ENCODE results near the gene DHCR24. TPM values are rescaled to one million over a fixed set of nuclear protein-coding genes. Genes with fewer than 3 reads are reported as not detected.

The DHCR24 gene
- total and polyA plus RNA-seq, 2 of the 13 experiments (the other 11 are each of a cell fraction or from before 2014, with no cell fraction given), result 374 to 448 TPM

DNA sequence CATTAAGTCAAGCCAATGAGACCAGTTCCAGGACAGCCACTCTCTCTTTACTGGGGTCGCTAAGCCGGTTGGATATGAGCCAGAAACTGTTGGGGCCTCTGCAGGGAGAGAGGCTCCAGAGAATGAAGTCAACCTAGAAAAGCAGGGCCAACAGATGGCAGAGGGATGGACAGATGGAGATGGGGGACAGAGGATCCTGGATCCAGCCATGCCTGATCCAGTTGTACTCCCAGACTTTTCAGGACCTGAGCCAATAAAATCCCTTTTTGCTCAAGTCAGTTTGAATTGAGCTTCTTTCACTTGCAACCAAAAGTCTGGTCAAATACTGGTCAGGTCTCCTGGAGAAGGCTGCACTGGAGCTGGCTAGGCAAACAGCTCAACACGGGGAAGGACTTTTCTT lies 2.2 kb downstream of the DHCR24 start:
- Histone ChIP-seq H3K4me1 (ENCODE audit: insufficient read depth, low read length) (peaks cover 75% of the 10 kb centered on the region), H3K9ac (ENCODE audit: insufficient read depth, low read depth, low read length) (peak overlapping the region; percentile 98), H2AFZ (ENCODE audit: low read length) (no peak overlapping the region), H3K27ac (ENCODE audit: extremely low read length, insufficient read depth, low read length) (peak overlapping the region; percentile 99), H3K4me2 (ENCODE audit: low read depth, low read length) (peak overlapping the region; percentile 100), H3K27me3 (ENCODE audit: control insufficient read depth in 1 of 2, insufficient read depth in 2 of 2, low read length in 2 of 2) (no peaks in the 10 kb centered on the region; a peak in 1 of 5 replicates), H3K4me3 (replicated peaks in 1 of 3; ENCODE audit: insufficient read depth in 1 of 3, low read depth in 2 of 3, low read length in 3 of 3) (peak overlapping the region; percentile 93 to 99 (median 98)), H4K20me1 (ENCODE audit: insufficient read depth, low read length) (peaks cover 68% of the 10 kb centered on the region), H3K36me3 (replicated peaks in 1 of 2; ENCODE audit: control insufficient read depth in 1 of 2, insufficient read depth in 2 of 2, low read length in 2 of 2) (peaks cover 7 to 53% of the 10 kb centered on the region in 2 experiments), H3K79me2 (ENCODE audit: insufficient read depth, low read length) (peaks cover 79% of the 10 kb centered on the region), H3K9me3 (ENCODE audit: low read length) (no peaks in the 10 kb centered on the region)
- BruUV-seq (replicated peaks), result no TSS peak
- intact Hi-C loops (cut with micrococcal nuclease; ENCODE audit: unreplicated experiment) (loop anchor here (5.0 kb wide), 1 partner anchor 37 kb away; no protein-coding TSS in a partner anchor), in situ Hi-C loops (cut with HindIII; ENCODE audit: extremely low pct_ligation_motif_present, low pct_unique_long_range_greater_than_20kb) (no loop called here)
- ChIA-PET CTCF (ENCODE audit: low intra/inter-chr PET ratio, low total read pairs) (no interaction called here), POLR2A (interaction anchor here (0.7 to 11.2 kb wide), 8 partner anchors 10 to 60 kb away, joined by 3 to 364 read pairs (median 38); no protein-coding TSS in a partner anchor)
- TF ChIP-seq ZNF329 (CRISPR knock-in tag; IDR thresholded peaks at IDR 0.05; ENCODE audit: low read depth) (peak; percentile 98), ZNF543 (CRISPR knock-in tag; IDR thresholded peaks at IDR 0.05) (0 out of 2 replicates have a peak, but pooled peaks have one; percentile 5), ZNF572 (CRISPR knock-in tag; IDR thresholded peaks at IDR 0.05) (0 out of 2 replicates have a peak, but pooled peaks have one; percentile 42), SIN3A (IDR thresholded peaks at IDR 0.05; ENCODE audit: borderline replicate concordance, low read depth, low read length) (0 out of 2 replicates have a peak, but pooled peaks have one; percentile 37), PHF8 (CRISPR knock-in tag; IDR thresholded peaks at IDR 0.05) (0 out of 2 replicates have a peak, but pooled peaks have one; percentile 10), ZNF460 (CRISPR knock-in tag; IDR thresholded peaks at IDR 0.05; ENCODE audit: borderline replicate concordance) (no peak)
- TF ChIP-seq, protein P1, sequence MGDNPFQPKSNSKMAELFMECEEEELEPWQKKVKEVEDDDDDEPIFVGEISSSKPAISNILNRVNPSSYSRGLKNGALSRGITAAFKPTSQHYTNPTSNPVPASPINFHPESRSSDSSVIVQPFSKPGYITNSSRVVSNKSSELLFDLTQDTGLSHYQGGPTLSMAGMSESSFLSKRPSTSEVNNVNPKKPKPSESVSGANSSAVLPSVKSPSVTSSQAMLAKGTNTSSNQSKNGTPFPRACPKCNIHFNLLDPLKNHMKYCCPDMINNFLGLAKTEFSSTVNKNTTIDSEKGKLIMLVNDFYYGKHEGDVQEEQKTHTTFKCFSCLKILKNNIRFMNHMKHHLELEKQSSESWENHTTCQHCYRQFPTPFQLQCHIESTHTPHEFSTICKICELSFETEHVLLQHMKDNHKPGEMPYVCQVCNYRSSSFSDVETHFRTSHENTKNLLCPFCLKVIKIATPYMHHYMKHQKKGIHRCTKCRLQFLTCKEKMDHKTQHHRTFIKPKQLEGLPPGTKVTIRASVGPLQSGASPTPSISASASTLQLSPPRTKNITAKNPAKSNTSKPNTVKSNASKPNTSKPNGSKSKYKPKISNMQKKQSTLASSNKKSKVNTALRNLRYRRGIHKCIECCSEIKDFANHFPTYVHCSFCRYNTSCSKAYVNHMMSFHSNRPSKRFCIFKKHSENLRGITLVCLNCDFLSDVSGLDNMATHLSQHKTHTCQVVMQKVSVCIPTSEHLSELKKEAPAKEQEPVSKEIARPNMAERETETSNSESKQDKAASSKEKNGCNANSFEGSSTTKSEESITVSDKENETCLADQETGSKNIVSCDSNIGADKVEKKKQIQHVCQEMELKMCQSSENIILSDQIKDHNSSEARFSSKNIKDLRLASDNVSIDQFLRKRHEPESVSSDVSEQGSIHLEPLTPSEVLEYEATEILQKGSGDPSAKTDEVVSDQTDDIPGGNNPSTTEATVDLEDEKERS (CRISPR knock-in tag; IDR thresholded peaks at IDR 0.05), result 0 out of 2 replicates have a peak, but pooled peaks have one; percentile 36
- TF ChIP-seq, protein P2, sequence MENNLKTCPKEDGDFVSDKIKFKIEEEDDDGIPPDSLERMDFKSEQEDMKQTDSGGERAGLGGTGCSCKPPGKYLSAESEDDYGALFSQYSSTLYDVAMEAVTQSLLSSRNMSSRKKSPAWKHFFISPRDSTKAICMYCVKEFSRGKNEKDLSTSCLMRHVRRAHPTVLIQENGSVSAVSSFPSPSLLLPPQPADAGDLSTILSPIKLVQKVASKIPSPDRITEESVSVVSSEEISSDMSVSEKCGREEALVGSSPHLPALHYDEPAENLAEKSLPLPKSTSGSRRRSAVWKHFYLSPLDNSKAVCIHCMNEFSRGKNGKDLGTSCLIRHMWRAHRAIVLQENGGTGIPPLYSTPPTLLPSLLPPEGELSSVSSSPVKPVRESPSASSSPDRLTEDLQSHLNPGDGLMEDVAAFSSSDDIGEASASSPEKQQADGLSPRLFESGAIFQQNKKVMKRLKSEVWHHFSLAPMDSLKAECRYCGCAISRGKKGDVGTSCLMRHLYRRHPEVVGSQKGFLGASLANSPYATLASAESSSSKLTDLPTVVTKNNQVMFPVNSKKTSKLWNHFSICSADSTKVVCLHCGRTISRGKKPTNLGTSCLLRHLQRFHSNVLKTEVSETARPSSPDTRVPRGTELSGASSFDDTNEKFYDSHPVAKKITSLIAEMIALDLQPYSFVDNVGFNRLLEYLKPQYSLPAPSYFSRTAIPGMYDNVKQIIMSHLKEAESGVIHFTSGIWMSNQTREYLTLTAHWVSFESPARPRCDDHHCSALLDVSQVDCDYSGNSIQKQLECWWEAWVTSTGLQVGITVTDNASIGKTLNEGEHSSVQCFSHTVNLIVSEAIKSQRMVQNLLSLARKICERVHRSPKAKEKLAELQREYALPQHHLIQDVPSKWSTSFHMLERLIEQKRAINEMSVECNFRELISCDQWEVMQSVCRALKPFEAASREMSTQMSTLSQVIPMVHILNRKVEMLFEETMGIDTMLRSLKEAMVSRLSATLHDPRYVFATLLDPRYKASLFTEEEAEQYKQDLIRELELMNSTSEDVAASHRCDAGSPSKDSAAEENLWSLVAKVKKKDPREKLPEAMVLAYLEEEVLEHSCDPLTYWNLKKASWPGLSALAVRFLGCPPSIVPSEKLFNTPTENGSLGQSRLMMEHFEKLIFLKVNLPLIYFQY (CRISPR knock-in tag; IDR thresholded peaks at IDR 0.05; ENCODE audit: borderline replicate concordance), result no peak
- TF ChIP-seq, protein P3, sequence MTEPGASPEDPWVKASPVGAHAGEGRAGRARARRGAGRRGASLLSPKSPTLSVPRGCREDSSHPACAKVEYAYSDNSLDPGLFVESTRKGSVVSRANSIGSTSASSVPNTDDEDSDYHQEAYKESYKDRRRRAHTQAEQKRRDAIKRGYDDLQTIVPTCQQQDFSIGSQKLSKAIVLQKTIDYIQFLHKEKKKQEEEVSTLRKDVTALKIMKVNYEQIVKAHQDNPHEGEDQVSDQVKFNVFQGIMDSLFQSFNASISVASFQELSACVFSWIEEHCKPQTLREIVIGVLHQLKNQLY (CRISPR knock-in tag; IDR thresholded peaks at IDR 0.05), result 0 out of 2 replicates have a peak, but pooled peaks have one; percentile 11
- TF ChIP-seq, protein P4, sequence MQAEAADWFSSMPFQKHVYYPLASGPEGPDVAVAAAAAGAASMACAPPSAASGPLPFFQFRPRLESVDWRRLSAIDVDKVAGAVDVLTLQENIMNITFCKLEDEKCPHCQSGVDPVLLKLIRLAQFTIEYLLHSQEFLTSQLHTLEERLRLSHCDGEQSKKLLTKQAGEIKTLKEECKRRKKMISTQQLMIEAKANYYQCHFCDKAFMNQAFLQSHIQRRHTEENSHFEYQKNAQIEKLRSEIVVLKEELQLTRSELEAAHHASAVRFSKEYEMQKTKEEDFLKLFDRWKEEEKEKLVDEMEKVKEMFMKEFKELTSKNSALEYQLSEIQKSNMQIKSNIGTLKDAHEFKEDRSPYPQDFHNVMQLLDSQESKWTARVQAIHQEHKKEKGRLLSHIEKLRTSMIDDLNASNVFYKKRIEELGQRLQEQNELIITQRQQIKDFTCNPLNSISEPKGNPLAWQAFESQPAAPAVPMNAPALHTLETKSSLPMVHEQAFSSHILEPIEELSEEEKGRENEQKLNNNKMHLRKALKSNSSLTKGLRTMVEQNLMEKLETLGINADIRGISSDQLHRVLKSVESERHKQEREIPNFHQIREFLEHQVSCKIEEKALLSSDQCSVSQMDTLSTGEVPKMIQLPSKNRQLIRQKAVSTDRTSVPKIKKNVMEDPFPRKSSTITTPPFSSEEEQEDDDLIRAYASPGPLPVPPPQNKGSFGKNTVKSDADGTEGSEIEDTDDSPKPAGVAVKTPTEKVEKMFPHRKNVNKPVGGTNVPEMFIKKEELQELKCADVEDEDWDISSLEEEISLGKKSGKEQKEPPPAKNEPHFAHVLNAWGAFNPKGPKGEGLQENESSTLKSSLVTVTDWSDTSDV (CRISPR knock-in tag; IDR thresholded peaks at IDR 0.05), result no peak
- DNase-seq (ENCODE audit: low spot score) (no peak), FAIRE-seq (no peak), ATAC-seq (no peak)
- WGBS (ENCODE audit: low lambda C conversion rate), result 0% methylated on average over 3 of the region's 3 CpGs

Data from HepG2 (cell line).